Mucosa of descending colon (tissue), 3 donors: ENCODE results near the gene UBR2. TPM values are rescaled to one million over a fixed set of nuclear protein-coding genes. Genes with fewer than 3 reads are reported as not detected.
A peak's percentile ranks its signal among the peaks of the same experiment; 100 is the strongest.

ENCODE experiments used
- ATAC-seq: fragments of 200-7000 bp; cut with Tn5 transposase; one replicate; pipeline ENCODE4 v1.9.1; 2020; ENCODE audit warnings: mild to moderate bottlenecking, moderate library complexity
- DNase-seq, 3 donors: peaks; one replicate each; pipeline ENCODE4 v3.0.0-alpha.2; 2020
- H3K36me3 ChIP-seq: fragments of 200-600 bp; one replicate; pipeline ENCODE4 v1.8.0; 2021; ENCODE audit warnings: low read depth, mild to moderate bottlenecking
- H3K4me1 ChIP-seq: fragments of 200-600 bp; one replicate; pipeline ENCODE4 v1.8.0; 2021; ENCODE audit warnings: low read depth, mild to moderate bottlenecking
- H3K4me3 ChIP-seq: fragments of 200-600 bp; one replicate; pipeline ENCODE4 v1.8.0; 2021; ENCODE audit warnings: mild to moderate bottlenecking
- H3K9me3 ChIP-seq: fragments of 200-600 bp; one replicate; pipeline ENCODE4 v1.8.0; 2021; ENCODE audit warnings: mild to moderate bottlenecking
- intact Hi-C, 2 donors: fragments of 100-400 bp; cut with DNase I in 1 of 2; cut with micrococcal nuclease in 1 of 2; formaldehyde crosslinking; loops; one replicate each; pipeline versions ENCODE4 v1.11.0 to v1.11.1; 2022; cut with DNase I, micrococcal nuclease
- total RNA-seq, 3 donors: library from RNA; stranded (reverse); fragmentation: NEBNext Ultra II Directional in 2 of 3; extraction: Animal tissue kit (Norgen Biotek cat#: 25700) in 2 of 3; gene quantifications; one replicate each; pipeline versions ENCODE4 v1.2.1 to v1.2.4, GENCODE V29; 2021 to 2023
- TF ChIP-seq, protein P1 (sequence below): fragments of 200-600 bp; IDR thresholded peaks from one replicate; pipeline ENCODE4 v1.8.0; 2022; ENCODE audit warnings: antibody characterized with exemption, mild to moderate bottlenecking
- donor health status: DM: no; HTN: no; CAD: no; lungs with moderate emphysema.
- donor health status: DM: no; HTN: no; CAD: no.
- donor health status: DM: no; HTN: yes; CAD: no.

Gene UBR2
- total RNA-seq, 3 donors from 2014 or later = 41.2 to 53.1 (median 49.6) TPM

DNA sequence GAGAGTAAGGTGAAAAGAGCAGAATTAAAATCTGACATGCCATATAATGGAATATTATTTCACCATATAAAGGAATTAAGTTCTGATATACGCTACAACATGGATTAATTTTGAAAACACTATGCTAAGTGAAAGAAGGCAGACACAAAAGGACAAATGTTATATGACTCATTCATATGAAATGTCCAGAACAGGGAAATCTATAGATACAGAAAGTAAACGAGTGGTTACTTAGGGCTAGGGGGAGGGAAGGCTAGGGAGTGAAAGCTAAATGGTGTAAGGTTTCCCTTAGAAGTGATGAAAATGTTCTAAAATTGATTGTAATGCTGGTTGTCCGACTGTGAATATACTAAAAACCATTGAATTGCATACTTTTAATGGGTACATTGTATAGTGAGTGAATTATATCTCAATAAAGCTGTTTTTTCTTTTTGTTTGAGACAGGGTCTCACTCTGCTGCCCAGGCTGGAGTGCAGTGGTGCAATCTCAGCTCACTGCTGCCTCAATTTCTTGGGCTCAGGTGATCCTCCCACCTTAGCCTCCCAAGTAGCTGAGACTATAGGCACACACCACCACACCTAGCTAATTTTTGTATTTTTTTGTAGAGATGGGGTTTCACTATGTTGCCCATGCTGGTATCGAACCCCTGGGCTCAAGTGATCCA is 150.4 kb downstream of the UBR2 start:
- peaks cover 2% of the 10 kb centered on the region for H3K9me3 ChIP-seq
- no peaks in the 10 kb centered on the region for H3K4me1 ChIP-seq
- DNase-seq = no peak
- H3K4me3 ChIP-seq = no peak overlapping the region
- no peak for ATAC-seq
- TF ChIP-seq, protein P1, sequence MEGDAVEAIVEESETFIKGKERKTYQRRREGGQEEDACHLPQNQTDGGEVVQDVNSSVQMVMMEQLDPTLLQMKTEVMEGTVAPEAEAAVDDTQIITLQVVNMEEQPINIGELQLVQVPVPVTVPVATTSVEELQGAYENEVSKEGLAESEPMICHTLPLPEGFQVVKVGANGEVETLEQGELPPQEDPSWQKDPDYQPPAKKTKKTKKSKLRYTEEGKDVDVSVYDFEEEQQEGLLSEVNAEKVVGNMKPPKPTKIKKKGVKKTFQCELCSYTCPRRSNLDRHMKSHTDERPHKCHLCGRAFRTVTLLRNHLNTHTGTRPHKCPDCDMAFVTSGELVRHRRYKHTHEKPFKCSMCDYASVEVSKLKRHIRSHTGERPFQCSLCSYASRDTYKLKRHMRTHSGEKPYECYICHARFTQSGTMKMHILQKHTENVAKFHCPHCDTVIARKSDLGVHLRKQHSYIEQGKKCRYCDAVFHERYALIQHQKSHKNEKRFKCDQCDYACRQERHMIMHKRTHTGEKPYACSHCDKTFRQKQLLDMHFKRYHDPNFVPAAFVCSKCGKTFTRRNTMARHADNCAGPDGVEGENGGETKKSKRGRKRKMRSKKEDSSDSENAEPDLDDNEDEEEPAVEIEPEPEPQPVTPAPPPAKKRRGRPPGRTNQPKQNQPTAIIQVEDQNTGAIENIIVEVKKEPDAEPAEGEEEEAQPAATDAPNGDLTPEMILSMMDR = no peak
- H3K36me3 ChIP-seq = no peaks in the 10 kb centered on the region
- intact Hi-C loops = no loop called here

DNA sequence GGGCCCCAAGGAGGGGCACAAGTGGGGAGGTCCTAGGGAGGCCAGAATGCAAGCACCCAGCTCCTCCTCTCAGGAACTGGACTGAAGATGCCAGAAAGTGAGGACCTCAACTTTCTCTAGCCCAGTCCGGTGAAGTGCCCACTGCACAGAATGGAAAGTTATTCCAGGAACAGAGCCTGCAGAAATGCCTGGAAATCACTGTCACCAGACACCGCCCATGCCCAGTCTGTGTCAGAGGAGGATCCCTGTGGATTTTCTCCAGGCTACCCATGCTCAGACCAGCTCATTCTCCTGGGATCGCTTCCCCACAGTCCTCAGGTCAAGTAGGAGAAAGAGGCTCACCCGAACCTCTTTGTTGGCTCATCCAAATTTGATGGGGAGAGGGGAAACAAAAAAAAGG is 152.0 kb downstream of the UBR2 start:
- Histone ChIP-seq H3K4me1 (no peaks in the 10 kb centered on the region), H3K9me3 (peaks cover 2% of the 10 kb centered on the region), H3K4me3 (no peak overlapping the region), H3K36me3 (no peaks in the 10 kb centered on the region)
- intact Hi-C loops = no loop called here
- TF ChIP-seq, protein P1 = no peak
- DNase-seq = peak in 1 of 3 donors; percentile 4
- no peak for ATAC-seq

DNA sequence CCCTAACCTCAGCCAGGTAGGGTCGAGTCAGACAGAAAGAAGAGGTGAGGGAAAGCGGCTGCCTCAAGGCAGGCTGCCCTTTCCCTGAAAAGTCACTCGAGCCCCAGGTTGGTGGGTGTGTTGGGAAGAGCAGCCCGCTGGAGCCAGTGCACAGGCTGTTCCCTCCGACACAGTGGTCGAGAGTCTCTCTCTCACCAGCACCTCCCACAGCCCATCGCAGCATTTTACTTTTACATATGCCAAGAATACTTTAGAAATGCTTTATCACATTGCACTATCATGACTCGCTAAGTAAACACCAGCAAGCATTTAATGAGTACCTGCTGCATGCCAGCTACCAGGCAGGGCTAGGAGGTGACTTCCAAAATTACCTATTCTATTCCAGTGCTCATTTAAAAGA is 156.9 kb downstream of the UBR2 start:
- no peak overlapping the region for H3K4me3 ChIP-seq
- ATAC-seq (no peak), DNase-seq (no peak)
- intact Hi-C loops = loop anchor here in 1 of 2 donors (10.0 kb wide), 1 partner anchor 56 kb away; no protein-coding TSS in a partner anchor
- no peaks in the 10 kb centered on the region for H3K36me3 ChIP-seq
- no peaks in the 10 kb centered on the region for H3K4me1 ChIP-seq
- no peaks in the 10 kb centered on the region for H3K9me3 ChIP-seq
- TF ChIP-seq, protein P1 = no peak

- Histone ChIP-seq H3K4me1 (no peaks in the 10 kb centered on the region), H3K9me3 (no peaks in the 10 kb centered on the region), H3K36me3 (no peaks in the 10 kb centered on the region), H3K4me3 (no peak within 1 kb of the TSS)
- TF ChIP-seq, protein P1 = no peak
- DNase-seq (no peak), ATAC-seq (no peak)
- intact Hi-C loops = loop anchor here in 1 of 2 donors (10.0 kb wide), 1 partner anchor 58 kb away; no protein-coding TSS in a partner anchor
Observed at GRCh38 chr6:42722497-42722896, 158.7 kb downstream of the UBR2 start, which contains the start of gene PRPH2. Gene PRPH2, minus strand, starts transcription at chr6:42722597. Its CDS starts 263 bp downstream, at chr6:42722334.

DNA sequence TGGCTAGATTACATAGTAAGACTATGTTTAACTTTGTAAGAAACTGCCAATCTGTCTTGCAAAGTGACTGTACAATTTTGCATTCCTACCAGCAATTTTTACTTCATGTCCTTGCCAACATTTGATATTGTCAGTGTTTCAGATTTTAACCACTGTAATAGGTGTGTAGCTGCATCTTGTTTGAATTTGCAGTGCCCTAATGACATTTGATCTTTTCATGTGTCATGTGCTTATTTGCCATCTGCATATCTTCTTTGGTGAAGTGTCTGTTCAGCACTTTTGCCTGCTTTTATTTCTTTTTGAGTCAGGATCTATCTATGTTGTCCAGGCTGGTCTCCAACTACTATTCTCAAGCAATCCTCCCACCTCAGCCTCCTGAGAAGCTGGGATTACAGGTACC is 161.0 kb downstream of the UBR2 start:
- no peaks in the 10 kb centered on the region for H3K36me3 ChIP-seq
- TF ChIP-seq, protein P1 = no peak
- intact Hi-C loops = loop anchor here (5.0 to 10.0 kb wide), 2 partner anchors 60 to 63 kb away; no protein-coding TSS in a partner anchor
- ATAC-seq = no peak
- no peaks in the 10 kb centered on the region for H3K9me3 ChIP-seq
- H3K4me3 ChIP-seq = no peak overlapping the region
- no peaks in the 10 kb centered on the region for H3K4me1 ChIP-seq
- no peak for DNase-seq
